GM21367 (cell line): ENCODE measurements around the gene OLIG1.

Experiments
- ATAC-seq: cut with Tn5 transposase; IDR thresholded peaks from one replicate; pipeline ENCODE4 v1.9.1; 2021; ENCODE audit not compliant: unreplicated experiment

The OLIG1 gene

GRCh38 chr21:33030633-33031032 lies 39.3 kb upstream of the OLIG1 start:
- no peak for ATAC-seq

- no peak for ATAC-seq
Observed at GRCh38 chr21:33031152-33031911, 38.6 kb upstream of the OLIG1 start.

DNA sequence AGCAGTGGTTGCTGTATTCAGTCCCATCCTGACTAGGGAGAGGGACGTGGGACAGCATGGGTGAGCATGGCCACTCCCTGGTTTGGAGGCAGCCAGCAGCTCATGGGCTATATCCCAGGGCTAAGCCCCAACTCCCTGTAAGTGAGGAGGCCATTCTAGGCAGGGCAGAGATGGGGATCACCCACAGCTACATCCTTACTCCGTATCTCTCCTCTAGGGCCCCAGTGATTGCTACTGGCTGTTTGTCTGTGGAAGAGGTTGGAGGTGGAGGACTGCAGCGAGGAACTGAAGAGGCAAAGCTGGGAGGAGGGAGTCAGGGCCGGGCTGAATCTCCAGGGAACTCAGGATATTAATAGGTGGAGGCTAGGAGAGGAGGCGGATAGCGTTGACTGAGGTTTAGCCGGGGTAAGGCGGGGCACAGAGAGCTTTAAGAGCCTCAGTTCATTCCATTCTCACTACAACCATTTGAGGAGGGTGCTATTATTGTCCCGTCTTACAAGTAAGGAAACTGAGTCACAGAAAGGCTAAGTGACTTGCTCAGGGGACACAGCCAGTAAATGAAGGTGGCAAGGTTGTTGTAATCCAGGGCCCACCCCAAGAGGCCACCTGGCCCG lies 37.4 kb upstream of the OLIG1 start:
- no peak for ATAC-seq

DNA sequence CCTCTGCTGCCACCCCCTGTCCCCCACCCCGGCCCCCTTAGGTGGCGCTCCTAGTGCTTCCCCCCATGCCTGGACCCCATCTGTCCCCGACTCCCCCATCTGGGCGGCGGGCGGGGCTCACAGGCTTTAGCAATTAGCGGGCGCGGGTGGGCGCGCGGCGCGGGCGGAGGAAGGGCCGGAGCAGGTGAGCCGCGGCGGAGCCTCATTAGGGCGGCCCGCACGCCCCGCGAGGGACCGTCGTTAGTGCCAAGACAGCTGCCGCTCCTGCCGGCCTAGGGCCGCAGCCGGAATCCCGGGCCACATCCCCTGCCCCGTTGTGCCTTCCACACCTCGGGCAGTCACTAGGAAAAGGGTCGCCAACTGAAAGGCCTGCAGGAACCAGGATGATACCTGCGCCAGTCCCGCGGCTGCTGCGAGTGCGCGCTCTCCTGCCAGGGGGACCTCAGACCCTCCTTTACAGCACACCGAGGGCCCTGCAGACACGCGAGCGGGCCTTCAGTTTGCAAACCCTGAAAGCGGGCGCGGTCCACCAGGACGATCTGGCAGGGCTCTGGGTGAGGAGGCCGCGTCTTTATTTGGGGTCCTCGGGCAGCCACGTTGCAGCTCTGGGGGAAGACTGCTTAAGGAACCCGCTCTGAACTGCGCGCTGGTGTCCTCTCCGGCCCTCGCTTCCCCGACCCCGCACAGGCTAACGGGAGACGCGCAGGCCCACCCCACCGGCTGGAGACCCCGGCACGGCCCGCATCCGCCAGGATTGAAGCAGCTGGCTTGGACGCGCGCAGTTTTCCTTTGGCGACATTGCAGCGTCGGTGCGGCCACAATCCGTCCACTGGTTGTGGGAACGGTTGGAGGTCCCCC lies 36.6 kb upstream of the OLIG1 start:
- no peak for ATAC-seq

GRCh38 chr21:33033961-33034413 lies 36.0 kb upstream of the OLIG1 start:
- ATAC-seq: no peak

GRCh38 chr21:33035147-33035546 lies 34.8 kb upstream of the OLIG1 start:
- no peak for ATAC-seq

DNA sequence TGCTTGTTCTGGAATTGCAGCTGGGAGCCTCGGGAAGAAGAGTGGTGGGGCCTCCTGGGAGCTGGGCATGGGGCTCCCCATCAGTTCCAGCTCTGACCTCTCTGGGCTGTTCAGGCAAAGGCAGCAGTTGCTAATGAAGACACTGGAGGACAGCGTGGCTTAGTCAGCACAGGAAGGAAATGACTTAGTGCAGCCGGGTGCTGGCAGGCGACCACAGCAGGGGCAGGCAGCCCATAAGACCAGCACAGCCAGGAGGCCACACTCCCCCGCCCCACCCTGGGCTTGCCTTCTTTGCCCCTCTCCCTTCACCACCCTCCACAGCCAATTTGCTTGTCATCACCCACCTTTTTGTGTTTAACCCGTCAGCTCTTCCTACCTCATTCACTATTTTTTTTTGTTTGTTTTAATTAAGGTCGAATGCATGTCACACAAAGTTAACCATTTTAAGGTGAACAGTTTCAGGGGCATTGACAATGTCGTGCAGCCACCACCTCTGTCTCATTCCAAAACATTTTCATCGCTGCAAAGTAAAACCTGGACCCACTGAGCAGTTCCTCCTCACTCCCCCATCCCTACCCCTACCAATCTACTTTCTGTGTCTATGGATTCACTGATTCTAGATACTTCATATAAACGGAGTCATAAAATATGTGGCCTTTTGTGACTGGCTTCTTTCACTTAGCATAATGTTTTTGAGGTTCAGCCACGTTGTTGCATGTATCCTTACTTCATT lies 33.3 kb upstream of the OLIG1 start:
- ATAC-seq: no peak

GRCh38 chr21:33037501-33037900 lies 32.4 kb upstream of the OLIG1 start:
- ATAC-seq: no peak

DNA sequence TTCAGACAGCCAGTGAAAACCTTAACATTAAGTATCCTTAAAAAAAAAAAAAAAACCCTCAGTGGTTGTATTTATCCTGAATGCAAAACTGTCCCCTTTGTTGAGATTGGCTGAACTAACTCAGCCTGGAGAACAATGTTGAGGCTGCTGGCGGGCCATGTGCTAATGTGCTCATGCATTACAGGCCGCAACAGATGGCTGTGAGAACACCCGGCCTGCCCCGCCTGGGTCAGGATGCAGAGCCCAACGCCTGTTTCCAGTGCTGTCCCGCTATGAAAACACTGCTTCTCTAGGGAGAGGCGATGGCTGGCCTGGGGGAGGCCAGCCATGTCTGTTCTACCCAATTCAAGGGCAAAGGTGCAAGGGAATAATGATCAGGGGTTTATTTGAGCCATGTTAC lies 30.4 kb upstream of the OLIG1 start:
- no peak for ATAC-seq

GRCh38 chr21:33040215-33040614 lies 29.7 kb upstream of the OLIG1 start:
- no peak for ATAC-seq

DNA sequence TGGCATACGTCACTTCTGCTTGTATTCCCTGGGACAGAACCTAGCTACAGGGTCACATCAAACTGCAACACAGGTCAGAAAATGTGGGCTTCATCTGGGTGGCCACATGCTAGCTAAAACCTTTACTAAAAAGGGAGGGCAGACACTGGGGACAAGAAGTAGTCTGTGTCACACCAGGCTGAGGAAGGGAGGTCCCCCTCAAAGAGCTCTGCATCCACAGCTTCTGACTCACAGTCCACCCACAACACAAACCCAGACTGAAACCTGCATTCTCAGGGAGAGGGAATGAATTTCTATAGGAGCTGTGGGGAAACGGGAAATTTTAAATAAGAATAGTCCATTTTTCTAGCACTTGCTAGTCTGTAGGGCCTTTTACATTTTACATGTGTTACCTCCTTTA lies 28.0 kb upstream of the OLIG1 start:
- no peak for ATAC-seq

- no peak for ATAC-seq
Observed at GRCh38 chr21:33042812-33043211, 27.1 kb upstream of the OLIG1 start.

DNA sequence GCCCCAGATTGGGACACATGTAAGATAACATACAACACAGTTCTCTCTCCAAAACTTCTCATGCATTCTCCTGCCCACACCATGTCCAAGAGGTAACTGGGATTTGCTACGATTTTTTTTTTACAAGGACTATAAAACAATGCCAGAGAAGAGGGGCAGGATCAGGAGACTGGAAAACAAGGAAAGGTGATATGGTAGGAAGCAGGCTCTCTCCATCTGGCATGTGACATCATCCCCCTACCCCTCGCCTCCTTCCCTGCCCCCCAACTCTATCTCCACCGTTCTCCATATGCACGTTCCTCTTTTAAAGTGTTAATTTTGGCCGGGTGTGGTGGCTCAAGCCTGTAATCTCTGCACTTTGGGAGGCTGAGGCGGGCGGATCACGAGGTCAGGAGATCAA lies 23.5 kb upstream of the OLIG1 start:
- ATAC-seq: no peak

DNA sequence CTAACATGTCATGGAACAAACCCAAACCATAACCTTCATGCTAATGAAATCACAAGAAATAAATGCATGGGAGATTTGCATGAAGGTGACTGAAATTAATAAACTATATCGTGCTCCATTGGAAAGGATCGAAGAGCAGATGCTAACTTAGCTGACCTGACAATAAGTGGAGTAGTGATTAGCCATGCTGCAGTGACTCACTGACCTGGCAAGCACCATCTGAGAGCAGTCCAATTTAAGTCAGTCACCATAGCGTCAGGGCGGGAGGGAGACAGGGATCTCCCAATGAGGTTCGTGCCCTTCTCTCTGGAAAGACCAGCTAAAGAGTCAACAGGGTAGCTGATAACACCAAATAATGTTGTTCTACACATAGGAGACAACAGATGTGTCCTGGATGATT lies 22.7 kb upstream of the OLIG1 start:
- no peak for ATAC-seq

GRCh38 chr21:33051925-33052324 lies 18.0 kb upstream of the OLIG1 start:
- ATAC-seq: no peak

DNA sequence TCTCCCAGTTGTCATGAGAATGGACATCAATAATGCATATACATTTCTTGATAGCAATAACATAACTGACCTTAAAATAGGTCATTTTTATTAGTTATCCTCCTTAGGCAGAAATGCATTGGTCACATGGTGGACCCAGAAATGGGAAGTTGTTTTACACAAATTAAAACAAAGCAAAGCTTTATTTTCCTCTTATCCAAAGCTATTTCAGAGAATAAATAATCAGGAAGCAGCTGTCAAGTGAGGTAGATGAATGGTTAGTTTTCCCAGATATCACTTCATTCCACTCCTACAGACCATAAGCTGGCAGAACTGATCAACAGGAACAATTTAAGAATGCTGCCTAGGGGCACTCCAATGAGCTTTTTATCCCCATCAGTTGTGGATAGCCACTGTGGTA lies 16.0 kb upstream of the OLIG1 start:
- no peak for ATAC-seq

DNA sequence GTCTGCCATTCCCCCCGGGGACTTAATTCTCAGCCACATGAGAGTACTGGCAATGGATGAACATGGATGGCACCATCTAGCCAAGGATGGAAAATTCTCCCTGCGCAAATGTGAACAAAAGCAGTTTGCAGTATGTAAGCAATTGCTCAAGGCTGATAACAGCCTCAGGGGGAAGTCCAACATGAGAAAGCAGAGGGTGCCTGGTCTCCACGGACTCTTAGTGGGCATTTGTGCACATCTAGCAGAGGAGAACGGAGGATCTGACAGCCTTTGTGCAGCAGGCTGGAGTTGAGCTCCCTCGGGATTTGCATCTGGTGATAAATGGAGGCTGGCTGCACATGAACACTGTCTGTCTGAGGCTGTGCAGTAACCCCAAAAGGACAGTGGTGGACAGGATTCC lies 13.9 kb upstream of the OLIG1 start:
- no peak for ATAC-seq

DNA sequence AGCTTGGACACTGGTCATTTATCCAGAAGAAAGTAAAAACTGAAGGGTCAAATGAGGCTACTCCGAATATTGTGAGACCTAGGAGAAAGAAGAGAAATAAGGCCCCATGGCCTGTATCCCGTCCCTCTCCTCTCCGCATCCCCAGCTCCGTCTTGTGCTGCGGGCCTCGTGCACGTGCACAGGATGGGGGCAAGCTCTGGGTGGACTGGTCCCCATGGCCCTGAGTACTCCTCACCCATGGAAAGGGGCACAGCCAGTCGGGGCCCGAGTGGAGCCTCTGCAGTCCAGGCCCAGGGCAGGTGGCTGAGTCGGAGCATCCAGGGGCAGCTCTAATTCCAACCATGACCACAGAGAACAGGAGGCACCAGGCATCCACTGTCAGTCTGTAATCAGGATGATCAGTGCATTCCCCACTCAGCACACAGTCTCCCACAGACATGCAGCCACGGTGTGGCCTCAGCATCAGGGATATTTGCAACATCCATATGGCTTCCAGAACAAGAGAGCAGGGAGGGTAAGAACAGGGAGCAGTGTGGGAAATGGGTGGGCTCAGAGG lies 12.5 kb upstream of the OLIG1 start:
- no peak for ATAC-seq

DNA sequence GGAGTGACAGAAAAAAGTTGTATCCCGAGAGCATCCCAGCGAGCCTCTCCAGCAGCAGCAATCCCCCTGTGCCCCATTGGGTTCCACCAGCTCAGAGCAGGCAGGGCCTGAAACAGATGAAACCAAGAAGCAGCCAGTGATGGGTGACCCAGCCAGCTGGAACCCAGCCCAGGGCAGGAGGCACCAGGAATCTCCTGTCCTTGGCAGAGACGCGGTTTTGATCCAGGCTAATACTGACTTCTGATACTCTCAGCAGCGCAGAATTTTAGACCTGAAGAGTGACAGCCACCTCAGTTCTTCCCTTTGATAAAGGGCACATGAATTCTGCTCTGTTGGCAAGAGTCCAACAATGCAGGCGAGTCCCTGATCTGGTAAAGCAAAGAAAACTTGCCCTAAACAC lies 11.4 kb upstream of the OLIG1 start:
- no peak for ATAC-seq

GRCh38 chr21:33058957-33059356 lies 11.0 kb upstream of the OLIG1 start:
- no peak for ATAC-seq

GRCh38 chr21:33059380-33059841 lies 10.5 kb upstream of the OLIG1 start:
- ATAC-seq: no peak
